ENCODE measurements around the gene ATG7. TPM values are rescaled to one million over a fixed set of nuclear protein-coding genes. Genes with fewer than 3 reads are reported as not detected.
"Not testable (repeated sequence)": the region's sequence is repeated elsewhere in the genome, so short reads cannot be mapped to it uniquely, and the experiment has no call there.

Gene ATG7
- total RNA-seq, 2 experiments from 2014 or later: 26.9 to 35.1 TPM

- POLR2A ChIA-PET: no interaction called here
- H3K27me3 Mint-ChIP-seq: no peaks in the 10 kb centered on the region
Observed at GRCh38 chr3:11509173-11510000, 237.2 kb downstream of the ATG7 start.

GRCh38 chr3:11510001-11510340 lies 237.8 kb downstream of the ATG7 start:
- ChIA-PET CTCF (no interaction called here), POLR2A (no interaction called here)
- no peaks in the 10 kb centered on the region for H3K27me3 Mint-ChIP-seq
- peaks cover 2% of the 10 kb centered on the region for H3K36me3 Mint-ChIP-seq (ENCODE audit: low read depth)
- no peaks in the 10 kb centered on the region for H3K9me3 Mint-ChIP-seq
- no peak for DNase-seq
- no peak overlapping the region for H3K4me3 Mint-ChIP-seq
- H3K27ac Mint-ChIP-seq: no peak overlapping the region
- H3K4me1 Mint-ChIP-seq: peaks cover 8% of the 10 kb centered on the region

More at GRCh38 chr3:11509173-11510000, 237.2 kb downstream of the ATG7 start:
- H3K4me3 Mint-ChIP-seq: no peak overlapping the region
- peaks cover 3% of the 10 kb centered on the region for H3K4me1 Mint-ChIP-seq
- CTCF ChIA-PET: no interaction called here
- no peaks in the 10 kb centered on the region for H3K36me3 Mint-ChIP-seq (ENCODE audit: low read depth)
- H3K9me3 Mint-ChIP-seq: no peaks in the 10 kb centered on the region
- no peak overlapping the region for H3K27ac Mint-ChIP-seq
- DNase-seq: no peak

- Mint-ChIP-seq H3K27ac (no peak overlapping the region), H3K4me1 (peaks cover 10% of the 10 kb centered on the region), H3K4me3 (no peak overlapping the region), H3K9me3 (no peaks in the 10 kb centered on the region), H3K36me3 (ENCODE audit: low read depth) (peaks cover 2% of the 10 kb centered on the region), H3K27me3 (no peaks in the 10 kb centered on the region)
- CTCF ChIA-PET: no interaction called here
- POLR2A ChIA-PET: no interaction called here
- DNase-seq: no peak
Observed at GRCh38 chr3:11510356-11510755, 238.2 kb downstream of the ATG7 start.

GRCh38 chr3:11511606-11512005 lies 239.4 kb downstream of the ATG7 start:
- H3K9me3 Mint-ChIP-seq; H3K4me3 Mint-ChIP-seq; H3K36me3 Mint-ChIP-seq (ENCODE audit: low read depth); POLR2A ChIA-PET; CTCF ChIA-PET; DNase-seq; H3K27ac Mint-ChIP-seq; H3K4me1 Mint-ChIP-seq; H3K27me3 Mint-ChIP-seq: not testable (repeated sequence)

GRCh38 chr3:11513125-11513816 lies 241.1 kb downstream of the ATG7 start:
- H3K9me3 Mint-ChIP-seq; H3K27ac Mint-ChIP-seq; POLR2A ChIA-PET; H3K4me1 Mint-ChIP-seq; DNase-seq; H3K36me3 Mint-ChIP-seq (ENCODE audit: low read depth); H3K4me3 Mint-ChIP-seq; CTCF ChIA-PET; H3K27me3 Mint-ChIP-seq: not testable (repeated sequence)

- Mint-ChIP-seq H3K27me3 (no peaks in the 10 kb centered on the region), H3K27ac (no peak overlapping the region), H3K4me3 (no peak overlapping the region), H3K4me1 (peaks cover 10% of the 10 kb centered on the region), H3K36me3 (ENCODE audit: low read depth) (peaks cover 2% of the 10 kb centered on the region), H3K9me3 (no peaks in the 10 kb centered on the region)
- CTCF ChIA-PET: no interaction called here
- POLR2A ChIA-PET: no interaction called here
- DNase-seq: no peak
Observed at GRCh38 chr3:11513817-11514135, 241.6 kb downstream of the ATG7 start.

- peaks cover 10% of the 10 kb centered on the region for H3K4me1 Mint-ChIP-seq
- ChIA-PET POLR2A (no interaction called here), CTCF (interaction anchor here (0.7 kb wide), 1 partner anchor 135 kb away, joined by 3 read pairs; no protein-coding TSS in a partner anchor)
- DNase-seq: no peak
- H3K36me3 Mint-ChIP-seq (ENCODE audit: low read depth): peaks cover 2% of the 10 kb centered on the region
- H3K4me3 Mint-ChIP-seq: no peak overlapping the region
- H3K27ac Mint-ChIP-seq: no peak overlapping the region
- no peaks in the 10 kb centered on the region for H3K9me3 Mint-ChIP-seq
- H3K27me3 Mint-ChIP-seq: no peaks in the 10 kb centered on the region
Observed at GRCh38 chr3:11514191-11514821, 242.1 kb downstream of the ATG7 start.

- Mint-ChIP-seq H3K4me1 (peaks cover 10% of the 10 kb centered on the region), H3K36me3 (ENCODE audit: low read depth) (peaks cover 5% of the 10 kb centered on the region), H3K27ac (no peak overlapping the region), H3K9me3 (no peaks in the 10 kb centered on the region), H3K4me3 (no peak overlapping the region), H3K27me3 (no peaks in the 10 kb centered on the region)
- DNase-seq: no peak
- ChIA-PET POLR2A (no interaction called here), CTCF (no interaction called here)
Observed at GRCh38 chr3:11517601-11518000, 245.4 kb downstream of the ATG7 start.

- ChIA-PET POLR2A (no interaction called here), CTCF (no interaction called here)
- H3K4me1 Mint-ChIP-seq: no peaks in the 10 kb centered on the region
- H3K4me3 Mint-ChIP-seq: no peak overlapping the region
- no peak for DNase-seq
- H3K27ac Mint-ChIP-seq: no peak overlapping the region
- no peaks in the 10 kb centered on the region for H3K9me3 Mint-ChIP-seq
- peaks cover 2% of the 10 kb centered on the region for H3K36me3 Mint-ChIP-seq (ENCODE audit: low read depth)
- H3K27me3 Mint-ChIP-seq: no peaks in the 10 kb centered on the region
Observed at GRCh38 chr3:11521167-11521566, 249.0 kb downstream of the ATG7 start.

GRCh38 chr3:11522398-11522715 lies 250.2 kb downstream of the ATG7 start:
- ChIA-PET POLR2A (no interaction called here), CTCF (interaction anchor here (0.6 kb wide), 1 partner anchor 19 kb away, joined by 4 read pairs; no protein-coding TSS in a partner anchor)
- H3K9me3 Mint-ChIP-seq: no peaks in the 10 kb centered on the region
- H3K4me1 Mint-ChIP-seq: no peaks in the 10 kb centered on the region
- H3K27me3 Mint-ChIP-seq: no peaks in the 10 kb centered on the region
- H3K36me3 Mint-ChIP-seq (ENCODE audit: low read depth): peaks cover 4% of the 10 kb centered on the region
- H3K4me3 Mint-ChIP-seq: no peak overlapping the region
- no peak for DNase-seq
- no peak overlapping the region for H3K27ac Mint-ChIP-seq

GRCh38 chr3:11522953-11523571 lies 250.9 kb downstream of the ATG7 start:
- H3K4me1 Mint-ChIP-seq: no peaks in the 10 kb centered on the region
- CTCF ChIA-PET: no interaction called here
- no peak overlapping the region for H3K27ac Mint-ChIP-seq

GRCh38 chr3:11523572-11524101 lies 251.4 kb downstream of the ATG7 start:
- DNase-seq: no peak
- Mint-ChIP-seq H3K36me3 (ENCODE audit: low read depth) (peaks cover 7% of the 10 kb centered on the region), H3K4me3 (no peak overlapping the region), H3K4me1 (no peaks in the 10 kb centered on the region), H3K27me3 (no peaks in the 10 kb centered on the region), H3K9me3 (no peaks in the 10 kb centered on the region), H3K27ac (no peak overlapping the region)
- ChIA-PET POLR2A (no interaction called here), CTCF (no interaction called here)

More at GRCh38 chr3:11522953-11523571, 250.9 kb downstream of the ATG7 start:
- no peaks in the 10 kb centered on the region for H3K27me3 Mint-ChIP-seq
- no peaks in the 10 kb centered on the region for H3K9me3 Mint-ChIP-seq
- POLR2A ChIA-PET: no interaction called here
- DNase-seq: no peak
- no peak overlapping the region for H3K4me3 Mint-ChIP-seq
- peaks cover 7% of the 10 kb centered on the region for H3K36me3 Mint-ChIP-seq (ENCODE audit: low read depth)

GRCh38 chr3:11526121-11526520 lies 253.9 kb downstream of the ATG7 start:
- H3K36me3 Mint-ChIP-seq (ENCODE audit: low read depth); H3K9me3 Mint-ChIP-seq; H3K4me3 Mint-ChIP-seq; H3K4me1 Mint-ChIP-seq; H3K27me3 Mint-ChIP-seq; CTCF ChIA-PET; H3K27ac Mint-ChIP-seq; POLR2A ChIA-PET; DNase-seq: not testable (repeated sequence)
